AG09319 (cell line): ENCODE data around the gene ZC3H8.

Source experiments
- DNase-seq: peaks from one replicate; pipeline ENCODE4 v3.0.0-alpha.2; 2010; ENCODE audit warnings: low read depth; ENCODE audit errors: extremely low read depth
- CTCF ChIP-seq: IDR thresholded peaks from 2 replicates; pipeline ENCODE4 v1.5.1; 2011; ENCODE audit warnings: low read depth, mild to moderate bottlenecking, inconsistent platforms, low read length, moderate library complexity

The ZC3H8 gene

GRCh38 chr2:112195167-112195766 lies 59.6 kb downstream of the ZC3H8 start:
- TF ChIP-seq CTCF, result no peak
- DNase-seq, result no peak

- DNase-seq, result no peak
- TF ChIP-seq CTCF, result no peak
These were observed 60.4 kb downstream of the ZC3H8 start for GRCh38 chr2:112194482-112194881.

GRCh38 chr2:112194028-112194427 lies 60.8 kb downstream of the ZC3H8 start:
- TF ChIP-seq CTCF, result no peak
- DNase-seq, result no peak

GRCh38 chr2:112189001-112189556 lies 65.8 kb downstream of the ZC3H8 start:
- TF ChIP-seq CTCF, result no peak
- no peak for DNase-seq

- no peak for DNase-seq
- TF ChIP-seq CTCF, result no peak
These were observed 66.8 kb downstream of the ZC3H8 start for GRCh38 chr2:112187805-112188596.

- no peak for DNase-seq
- no peak for TF ChIP-seq CTCF
These were observed 67.7 kb downstream of the ZC3H8 start for GRCh38 chr2:112187046-112187715.

GRCh38 chr2:112185131-112185530 lies 69.7 kb downstream of the ZC3H8 start:
- no peak for DNase-seq
- TF ChIP-seq CTCF, result no peak
